Uterus (tissue), 2 donors: ENCODE data around the gene B4GALNT3.

Source experiments
- POLR2A ChIP-seq, 2 donors: fragments of 450-650 bp; IDR thresholded peaks; one replicate each; pipeline ENCODE4 v1.6.1; 2016; ENCODE audit warnings: antibody characterized with exemption in 2 of 2, mild to moderate bottlenecking in 1 of 2, moderate library complexity in 1 of 2
- TF ChIP-seq, protein P1 (sequence below), 4 experiments: fragments of 200-600 bp in 2 of 4; fragments of 450-650 bp in 2 of 4; sonication (generic) in 2 of 4; IDR thresholded peaks; one replicate each; pipeline ENCODE4 v1.5.1; 2016 to 2019; ENCODE audit warnings: antibody characterized with exemption in 4 of 4, mild to moderate bottlenecking in 2 of 4, moderate library complexity in 1 of 4

DNA sequence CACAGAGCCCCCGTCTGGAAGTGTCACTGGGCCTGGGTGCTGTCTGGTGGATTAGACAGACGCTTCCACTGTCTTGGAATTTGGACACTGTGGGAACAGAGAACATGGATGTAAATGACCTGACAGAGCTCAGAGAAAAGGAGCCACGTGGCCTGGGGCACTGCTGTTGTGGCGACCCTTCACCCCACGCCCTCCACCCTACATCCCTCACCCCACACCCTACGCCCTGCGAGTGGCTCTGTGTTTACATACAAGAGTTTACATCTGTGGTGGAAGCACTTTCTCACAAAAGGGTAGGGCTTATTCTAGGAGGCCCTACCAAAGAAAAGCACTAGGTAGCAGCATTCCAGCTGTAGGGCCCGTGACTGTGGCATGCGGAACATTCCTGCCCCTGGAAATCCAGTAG lies 47.7 kb downstream of the B4GALNT3 start:
- TF ChIP-seq, protein P1, sequence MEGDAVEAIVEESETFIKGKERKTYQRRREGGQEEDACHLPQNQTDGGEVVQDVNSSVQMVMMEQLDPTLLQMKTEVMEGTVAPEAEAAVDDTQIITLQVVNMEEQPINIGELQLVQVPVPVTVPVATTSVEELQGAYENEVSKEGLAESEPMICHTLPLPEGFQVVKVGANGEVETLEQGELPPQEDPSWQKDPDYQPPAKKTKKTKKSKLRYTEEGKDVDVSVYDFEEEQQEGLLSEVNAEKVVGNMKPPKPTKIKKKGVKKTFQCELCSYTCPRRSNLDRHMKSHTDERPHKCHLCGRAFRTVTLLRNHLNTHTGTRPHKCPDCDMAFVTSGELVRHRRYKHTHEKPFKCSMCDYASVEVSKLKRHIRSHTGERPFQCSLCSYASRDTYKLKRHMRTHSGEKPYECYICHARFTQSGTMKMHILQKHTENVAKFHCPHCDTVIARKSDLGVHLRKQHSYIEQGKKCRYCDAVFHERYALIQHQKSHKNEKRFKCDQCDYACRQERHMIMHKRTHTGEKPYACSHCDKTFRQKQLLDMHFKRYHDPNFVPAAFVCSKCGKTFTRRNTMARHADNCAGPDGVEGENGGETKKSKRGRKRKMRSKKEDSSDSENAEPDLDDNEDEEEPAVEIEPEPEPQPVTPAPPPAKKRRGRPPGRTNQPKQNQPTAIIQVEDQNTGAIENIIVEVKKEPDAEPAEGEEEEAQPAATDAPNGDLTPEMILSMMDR (IDR thresholded peaks at IDR 0.05), result no peak
- TF ChIP-seq POLR2A (IDR thresholded peaks at IDR 0.05), result no peak
